GM19324 (cell line): ENCODE data around the gene NDE1.
"Not testable (repeated sequence)": the region's sequence is repeated elsewhere in the genome, so short reads cannot be mapped to it uniquely, and the experiment has no call there.

Experiments used
- ATAC-seq: cut with Tn5 transposase; IDR thresholded peaks from one replicate; pipeline ENCODE4 v1.9.1; 2021; ENCODE audit warnings: mild to moderate bottlenecking, moderate library complexity; ENCODE audit not compliant: unreplicated experiment, low FRiP score

The NDE1 gene

DNA sequence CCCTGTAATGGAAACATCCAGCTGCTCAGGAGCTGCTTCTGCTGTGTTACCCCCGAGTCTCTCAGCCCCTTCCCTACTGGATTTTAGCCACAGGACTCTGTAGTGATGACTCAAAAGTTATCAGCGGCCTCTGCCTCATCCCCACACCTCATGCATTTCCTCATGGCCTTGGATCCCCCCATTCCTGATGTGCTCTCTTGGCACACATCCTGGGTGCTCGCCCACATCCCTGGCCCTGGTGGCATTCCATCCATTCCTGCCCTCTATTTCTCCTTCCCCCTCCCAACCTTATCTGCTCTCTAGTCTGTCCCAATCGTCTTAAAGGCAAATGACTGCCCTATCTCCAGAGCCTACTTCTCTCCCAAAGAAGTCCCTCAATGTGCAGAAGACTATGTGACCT, 31.7 kb upstream of the NDE1 start:
- ATAC-seq = no peak

DNA sequence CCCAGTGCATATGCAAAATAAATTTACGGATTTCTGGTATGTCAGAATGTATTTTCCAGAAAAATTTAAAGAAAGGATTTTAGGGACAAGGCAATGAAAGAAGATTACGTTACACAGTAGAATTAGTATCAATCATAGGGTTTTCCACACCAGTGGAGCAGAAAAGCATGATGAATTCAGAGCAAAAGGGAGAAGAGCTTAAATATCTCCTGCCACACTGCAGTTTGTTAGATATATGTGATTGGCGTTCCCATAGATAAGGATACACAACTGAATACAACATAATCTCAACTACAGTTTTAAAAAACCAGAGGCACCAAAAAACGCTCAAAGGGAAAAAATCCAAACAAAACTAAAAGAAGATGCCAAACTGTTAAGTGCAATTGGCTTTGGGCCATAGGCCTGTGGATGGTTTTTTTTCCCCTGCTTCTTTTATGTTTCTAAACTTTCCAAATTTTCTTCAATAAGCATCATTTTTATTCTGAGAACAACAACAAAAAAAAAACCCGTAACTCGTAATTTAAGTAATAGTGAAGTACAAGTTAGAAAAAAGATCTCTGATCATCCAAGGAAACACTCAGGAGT, 29.3 kb upstream of the NDE1 start:
- ATAC-seq = no peak

DNA sequence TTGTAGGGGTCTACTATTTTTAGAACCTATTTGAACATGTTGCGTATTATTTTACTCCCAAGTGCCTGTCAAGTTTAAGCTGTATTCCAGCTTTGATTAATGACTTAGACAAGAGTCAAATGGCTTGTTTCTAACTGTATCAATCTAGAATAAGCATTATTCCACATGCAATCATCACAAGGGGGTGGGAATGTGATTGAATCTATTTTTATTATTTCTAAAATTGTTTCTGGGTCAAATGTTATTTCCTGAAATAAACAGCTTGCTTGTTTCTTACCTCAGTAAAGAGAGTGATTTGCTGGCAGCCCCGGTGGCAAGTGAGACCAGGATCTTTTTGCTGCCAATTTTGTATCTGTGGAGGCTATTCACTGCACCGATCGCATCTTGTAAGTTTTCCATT, 28.6 kb upstream of the NDE1 start:
- no peak for ATAC-seq

DNA sequence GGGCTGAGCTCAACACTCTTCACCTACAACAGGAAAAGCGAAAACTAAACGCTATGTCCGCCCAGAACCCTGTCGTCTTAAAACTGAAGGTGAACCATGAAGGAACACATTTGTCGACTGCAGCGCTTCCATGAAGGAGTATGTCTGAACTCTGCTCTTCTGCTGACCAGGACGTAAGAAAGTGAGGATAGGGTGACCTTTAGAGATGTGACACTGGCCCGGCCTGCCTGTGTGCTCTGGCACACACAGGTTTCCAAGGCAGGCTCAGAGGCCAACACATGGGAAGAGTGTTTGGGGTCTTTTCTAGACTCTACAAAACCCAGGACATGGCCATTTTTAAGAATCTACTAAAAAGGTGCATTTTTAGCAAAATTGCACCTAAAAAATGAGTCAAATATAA, 28.2 kb upstream of the NDE1 start:
- ATAC-seq = no peak

DNA sequence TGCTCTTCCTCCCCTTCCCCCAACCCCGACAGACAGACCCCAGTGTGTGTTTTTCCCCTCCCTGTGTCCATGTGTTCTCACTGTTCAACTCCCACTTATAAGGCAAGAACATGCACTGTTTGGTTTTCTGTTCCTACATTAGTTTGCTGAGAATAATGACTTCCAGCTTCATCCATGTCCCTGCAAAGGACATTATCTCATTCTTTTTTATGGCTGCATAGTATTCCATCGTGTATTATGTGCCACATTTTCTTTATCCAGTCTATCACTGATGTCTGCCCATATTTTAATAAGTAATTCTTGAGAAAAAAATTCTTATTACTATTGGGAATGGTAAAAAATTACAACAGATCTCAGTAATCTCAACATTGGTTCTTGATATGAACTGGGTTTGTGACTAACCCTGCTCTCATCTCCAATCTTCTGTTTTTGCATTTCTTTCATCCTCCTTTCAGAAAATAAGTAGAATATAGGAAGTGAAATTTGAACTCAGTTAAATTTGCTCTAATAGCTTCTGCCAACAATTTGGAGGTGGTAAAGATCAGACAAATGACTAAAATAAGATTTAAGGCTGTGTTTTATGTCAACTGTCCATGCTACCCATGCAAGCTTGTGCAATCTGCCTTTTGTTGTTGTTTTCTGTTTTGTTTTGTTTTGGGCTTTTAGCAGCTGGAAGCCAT, 18.2 kb upstream of the NDE1 start:
- no peak for ATAC-seq

DNA sequence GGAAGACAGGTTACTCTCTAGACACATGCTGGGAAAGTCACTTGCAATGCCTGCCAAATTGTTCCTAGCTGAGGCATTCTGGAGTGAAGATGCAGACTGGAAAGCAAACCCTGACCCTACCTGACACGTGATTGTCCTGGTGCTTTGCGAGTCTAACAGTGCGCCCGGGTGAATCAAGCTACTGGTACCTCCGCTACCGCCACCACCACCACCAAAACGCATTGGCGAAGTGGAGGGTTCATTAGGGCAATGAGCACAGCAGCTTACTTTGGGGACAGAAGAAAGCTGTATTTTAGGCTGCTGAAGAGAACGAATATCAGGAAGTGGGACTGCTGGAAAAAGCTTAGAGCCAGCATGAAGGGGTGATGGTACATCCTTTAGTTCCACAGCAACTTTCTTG, 14.1 kb upstream of the NDE1 start:
- no peak for ATAC-seq

DNA sequence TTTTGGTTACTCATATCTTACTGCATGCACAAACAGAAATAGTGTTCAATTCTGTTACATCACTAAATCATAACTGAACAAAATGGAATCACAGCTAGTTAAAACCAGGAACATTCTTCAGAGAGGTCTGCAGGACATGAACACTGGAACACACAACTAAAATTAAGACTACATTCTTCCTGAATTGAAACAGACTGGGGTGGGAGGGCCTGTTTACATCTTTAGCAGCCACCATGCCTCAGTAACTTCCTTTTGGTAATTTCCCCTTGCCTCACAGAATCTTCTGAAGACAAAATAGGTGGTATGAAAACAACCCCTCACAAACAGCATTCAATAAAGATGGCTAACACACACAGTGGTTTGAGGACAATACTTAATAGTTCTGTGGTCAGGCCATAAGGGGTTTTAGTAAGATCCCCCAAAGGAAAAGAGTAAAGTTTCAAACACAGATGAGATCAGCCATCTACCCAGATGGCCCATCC, 13.6 kb upstream of the NDE1 start:
- no peak for ATAC-seq

DNA sequence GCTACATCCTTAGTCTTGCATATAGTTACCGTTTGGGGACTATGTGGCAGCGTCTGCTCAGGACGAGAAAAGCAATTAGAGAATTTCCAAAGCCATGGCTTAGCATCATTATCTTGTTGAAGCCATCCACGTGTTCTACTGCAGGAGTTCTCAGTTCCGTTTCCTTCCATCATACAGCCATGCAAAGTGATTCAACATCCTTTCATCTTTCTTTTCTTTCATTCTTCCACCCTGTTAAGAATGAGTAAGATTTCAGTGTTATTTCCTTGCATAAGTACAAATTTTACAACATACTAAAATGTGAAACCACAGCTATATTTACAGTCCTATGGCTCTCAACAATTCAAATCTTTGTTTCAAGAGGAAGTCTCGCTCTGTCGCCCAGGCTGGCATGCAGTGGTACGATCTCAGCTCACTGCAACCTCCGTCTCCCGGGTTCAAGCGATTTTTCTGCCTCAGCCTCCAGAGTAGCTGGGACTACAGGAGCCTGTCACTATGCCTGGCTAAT, 10.9 kb upstream of the NDE1 start:
- no peak for ATAC-seq

DNA sequence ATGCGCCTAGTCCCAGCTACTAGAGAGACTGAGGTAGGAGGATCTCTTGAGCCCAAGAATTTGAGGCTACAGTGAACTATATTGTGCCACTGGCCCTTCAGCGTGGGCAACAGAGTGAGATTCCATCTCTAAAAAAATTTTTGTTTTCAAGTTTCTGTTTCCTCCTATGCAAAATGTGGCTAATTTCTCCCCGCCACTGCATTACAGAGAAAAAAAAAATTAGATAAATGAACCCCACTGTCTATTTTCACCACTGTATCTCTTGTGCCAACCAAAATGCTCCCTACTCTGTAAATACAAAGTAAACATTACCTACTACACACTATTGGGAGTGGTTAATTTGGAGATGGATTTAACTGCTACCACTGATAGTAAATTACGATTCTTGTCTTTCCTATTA, 9.1 kb upstream of the NDE1 start:
- no peak for ATAC-seq

DNA sequence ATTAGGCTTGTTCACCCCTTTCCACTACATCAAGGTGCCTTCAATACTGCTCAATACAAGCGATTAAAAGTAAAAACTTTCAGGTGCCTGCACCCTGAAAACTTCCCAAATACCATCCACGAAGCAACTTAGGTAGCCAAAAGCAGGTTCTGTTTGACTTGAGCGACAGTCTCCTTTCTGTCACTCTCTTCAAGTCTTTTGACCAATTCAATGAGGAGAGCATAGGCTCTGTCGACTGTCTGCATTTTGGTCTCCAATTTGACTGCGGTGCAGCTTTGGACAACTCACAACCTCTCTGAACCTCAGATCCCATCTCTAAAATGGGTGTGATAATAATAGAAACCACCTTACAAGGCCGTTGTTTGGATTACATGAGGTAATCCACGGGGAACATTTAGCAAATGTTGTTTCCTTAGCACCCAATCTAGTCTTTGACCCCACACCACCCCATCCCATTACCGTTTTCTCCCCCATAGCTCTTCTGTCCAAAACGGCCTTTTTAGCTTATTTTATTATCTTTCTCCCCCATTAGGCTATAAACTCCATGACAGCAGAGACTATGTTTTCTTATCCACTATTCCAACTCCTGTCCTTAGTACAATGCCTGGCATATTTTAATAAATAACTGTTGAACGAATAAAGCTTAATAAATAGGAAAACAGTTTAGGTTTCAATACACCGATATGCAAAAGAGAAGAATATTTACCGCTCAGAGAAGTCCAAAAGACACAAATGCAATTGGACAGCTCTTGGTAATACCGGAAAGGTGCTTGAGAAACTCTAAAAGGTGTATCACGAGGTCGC, 8.1 kb upstream of the NDE1 start:
- ATAC-seq = no peak

DNA sequence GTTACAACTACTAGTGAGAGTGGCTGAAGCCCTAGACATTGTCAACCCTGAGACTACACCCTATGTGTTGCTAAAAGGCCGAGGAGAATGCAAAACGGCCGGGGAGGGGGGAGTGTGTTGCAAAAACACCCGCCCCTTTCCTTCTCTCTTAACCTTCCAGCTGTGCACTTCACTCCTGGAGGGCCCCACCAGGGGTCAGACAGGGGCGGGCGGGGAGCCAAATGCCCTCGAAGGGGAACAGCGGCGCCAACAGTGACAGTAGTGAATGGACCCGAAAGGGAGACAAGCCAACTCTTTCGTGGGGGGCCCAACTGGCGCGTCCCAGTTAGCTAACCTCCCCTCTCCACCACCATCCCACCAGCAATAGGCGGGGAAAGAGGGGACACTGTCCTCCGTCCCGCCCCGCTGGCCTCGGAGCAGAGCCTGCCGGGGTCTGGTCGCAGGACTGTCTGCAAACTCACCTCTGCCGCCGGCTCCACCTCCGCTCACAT, 7.4 kb upstream of the NDE1 start:
- peak; percentile 63 for ATAC-seq

DNA sequence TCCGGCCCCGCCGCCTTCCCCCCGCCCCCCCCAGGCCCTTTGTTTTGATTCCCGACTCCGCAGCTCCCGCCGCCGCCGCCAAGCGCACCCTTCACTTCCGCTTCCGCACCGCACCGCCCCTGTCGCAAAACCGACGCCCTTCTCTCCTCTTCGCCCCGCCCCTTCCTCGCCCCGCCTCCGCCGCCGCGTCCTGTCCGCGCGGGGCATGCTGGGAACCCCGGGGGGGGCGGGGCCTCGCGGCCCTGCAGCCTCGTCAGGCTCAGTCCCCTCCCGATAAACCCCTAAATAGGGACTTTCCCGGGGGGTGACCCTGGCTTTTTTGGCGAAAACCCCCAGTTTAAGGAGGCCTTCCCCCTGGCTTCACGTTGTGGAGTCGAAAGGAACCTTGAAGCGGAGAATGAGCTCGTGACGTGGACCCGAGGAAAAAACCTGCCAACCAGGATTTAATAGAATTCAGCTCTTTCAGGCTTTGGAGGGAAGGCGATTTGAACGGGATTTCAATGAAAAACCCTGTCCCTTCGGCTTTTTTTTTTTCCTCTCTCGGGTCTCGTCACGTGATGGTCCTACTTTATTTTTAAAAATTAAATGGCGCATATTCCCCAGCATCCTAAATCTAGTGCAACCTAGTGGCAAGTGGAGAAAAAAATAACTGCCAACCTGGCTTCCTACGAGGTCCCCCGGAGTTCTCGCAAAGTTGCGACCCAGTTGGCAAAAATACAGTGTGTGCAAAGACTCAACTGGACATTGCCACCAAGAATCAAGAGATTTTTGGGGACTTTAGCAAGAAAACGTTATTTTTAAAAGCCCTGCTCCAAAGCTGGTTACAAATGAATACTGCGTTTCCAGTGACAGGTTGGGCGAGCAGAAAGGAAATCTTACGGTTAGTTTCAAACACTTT, 6.7 kb upstream of the NDE1 start, which contains the start of gene MARF1:
Gene MARF1, minus strand, starts transcription at position 107 of the 898 bp plus-strand sequence. CDS start 3,921 bp downstream, outside the sequence.
- peak; percentile 68 for ATAC-seq

DNA sequence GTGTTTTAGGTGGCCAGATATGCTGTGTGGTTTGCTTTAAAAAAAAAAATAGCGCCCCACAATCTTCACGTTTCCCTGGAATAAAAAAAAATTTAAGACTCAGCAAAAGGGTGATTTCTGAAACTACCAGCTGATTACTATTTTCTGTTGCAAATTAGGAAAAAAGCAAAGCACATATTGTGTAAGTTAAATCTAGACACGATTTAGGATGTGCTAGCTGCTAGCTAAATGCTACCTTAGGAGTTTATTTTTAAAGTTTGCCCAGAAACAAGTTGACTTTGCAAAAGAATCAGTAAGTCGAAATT, 6.1 kb upstream of the NDE1 start:
- no peak for ATAC-seq

DNA sequence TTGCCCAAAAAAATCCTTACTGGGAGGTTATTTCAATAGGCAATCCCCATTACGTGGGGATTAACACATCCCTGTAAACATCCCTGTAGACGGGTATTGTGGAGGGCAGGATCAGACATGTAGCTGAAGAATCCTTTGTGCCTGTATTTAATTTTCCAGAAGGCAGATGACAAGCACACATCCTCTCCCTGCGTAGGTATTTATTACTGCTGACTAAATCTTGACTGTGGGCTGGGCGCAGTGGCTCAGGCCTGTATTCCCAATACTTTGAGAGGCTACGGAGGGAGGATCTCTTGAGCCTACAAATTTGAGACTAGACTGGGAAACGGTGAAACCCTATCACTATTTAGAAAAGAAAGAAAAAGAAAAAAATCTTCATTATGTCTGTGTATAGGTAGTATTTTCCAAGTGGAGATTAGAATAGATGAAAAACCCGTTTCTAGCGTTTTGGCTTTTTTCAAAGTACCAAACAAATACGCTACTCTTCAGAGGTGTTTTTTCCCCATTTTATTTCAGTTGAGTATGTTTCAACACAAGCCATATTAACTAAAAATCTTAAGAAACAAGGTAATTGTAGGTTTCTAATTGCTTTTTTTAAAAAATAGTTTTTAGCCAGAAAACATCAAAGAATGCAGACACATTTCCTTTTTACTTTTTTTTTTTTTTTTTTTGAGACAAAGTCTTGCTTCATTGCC, 5.6 kb upstream of the NDE1 start:
- ATAC-seq = no peak

DNA sequence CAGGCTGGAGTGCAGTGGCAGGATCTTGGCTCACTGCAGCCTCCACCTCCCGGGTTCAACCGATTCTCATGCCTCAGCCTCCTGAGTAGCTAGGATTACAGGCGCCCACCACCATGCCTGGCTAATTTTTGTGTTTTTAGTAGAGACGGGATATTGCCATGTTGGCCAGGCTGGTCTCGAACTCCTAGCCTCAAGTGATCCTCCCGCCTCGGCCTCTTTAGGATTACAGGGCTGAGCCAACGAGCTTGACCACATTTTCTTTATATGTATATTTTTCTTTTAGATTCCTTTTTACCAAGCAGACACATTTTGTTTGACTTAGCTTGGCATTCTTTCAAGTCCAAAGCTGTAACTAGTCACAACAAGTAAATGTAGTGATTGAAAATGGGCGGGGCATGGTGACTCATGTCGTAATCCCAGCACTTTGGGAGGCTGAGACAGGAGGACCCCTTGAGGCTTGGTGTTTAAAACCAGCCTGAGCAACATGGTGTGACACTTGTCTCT, 5.0 kb upstream of the NDE1 start:
- not testable (repeated sequence) for ATAC-seq

DNA sequence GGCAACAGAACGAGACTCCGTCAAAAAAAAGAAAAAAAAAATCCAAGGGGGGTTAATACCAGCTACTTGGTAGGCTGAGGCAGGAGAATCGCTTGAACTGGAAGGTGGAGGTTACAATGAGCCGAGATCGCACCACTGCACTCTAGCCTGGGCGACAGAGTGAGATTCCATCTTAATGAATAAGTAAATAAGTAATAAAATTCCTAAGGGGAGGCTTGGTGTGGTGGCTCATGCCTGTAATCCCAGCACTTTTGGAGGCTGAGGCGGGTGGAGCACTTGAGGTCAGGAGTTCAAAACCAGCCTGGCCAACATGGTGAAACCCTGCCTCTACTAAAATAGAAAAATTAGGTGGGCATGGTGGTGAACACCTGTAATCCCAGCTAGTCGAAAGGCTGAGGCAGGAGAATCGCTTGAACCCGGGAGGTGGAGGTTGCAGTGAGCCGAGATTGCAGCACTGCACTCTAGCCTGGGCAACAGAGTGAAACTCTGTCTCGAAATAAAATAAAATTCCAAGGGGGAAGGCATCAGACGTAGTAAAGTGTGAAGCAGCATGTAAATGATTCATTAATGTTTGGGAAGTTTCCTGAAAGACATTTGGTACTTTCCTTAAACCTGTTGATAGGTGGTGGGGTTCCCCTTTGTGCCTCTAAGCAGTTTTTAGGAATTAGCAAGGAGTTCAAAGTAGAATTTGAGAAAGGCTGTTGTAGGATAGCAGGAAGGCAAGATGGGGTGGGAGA, 3.3 kb upstream of the NDE1 start:
- not testable (repeated sequence) for ATAC-seq

DNA sequence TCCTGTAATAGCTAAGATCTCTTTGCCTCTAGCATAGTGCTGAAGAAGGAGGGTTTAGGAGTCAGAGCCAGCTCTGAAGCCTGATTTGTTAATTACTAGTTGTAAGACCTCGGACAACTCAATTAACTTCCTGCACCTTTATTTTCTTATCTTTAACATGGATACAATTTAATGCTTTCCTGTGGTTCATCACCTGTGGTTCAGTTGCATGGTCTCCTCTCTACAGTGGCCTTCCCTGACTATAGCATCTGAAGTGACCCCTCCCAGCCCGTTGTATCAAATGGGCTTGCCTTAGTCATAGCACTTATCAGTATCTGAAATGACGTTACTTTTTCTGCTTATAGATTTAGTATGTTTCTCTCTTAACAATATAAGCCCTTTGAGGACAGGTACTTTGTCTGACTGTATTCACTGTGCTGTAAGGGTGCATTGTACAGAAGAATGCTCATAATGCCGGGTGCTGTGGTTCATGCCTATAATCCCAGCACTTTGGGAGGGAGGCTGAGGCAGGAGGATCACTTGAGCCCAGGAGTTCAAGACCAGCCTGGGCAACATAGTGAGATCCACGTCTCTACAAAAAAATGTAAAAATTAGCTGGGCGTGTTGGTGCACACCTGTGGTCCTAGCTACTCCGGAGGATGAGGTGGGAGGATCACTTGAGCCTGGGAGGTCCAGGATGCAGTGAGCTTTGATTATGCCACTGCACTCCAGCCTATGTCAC, 2.6 kb upstream of the NDE1 start:
- ATAC-seq = no peak

DNA sequence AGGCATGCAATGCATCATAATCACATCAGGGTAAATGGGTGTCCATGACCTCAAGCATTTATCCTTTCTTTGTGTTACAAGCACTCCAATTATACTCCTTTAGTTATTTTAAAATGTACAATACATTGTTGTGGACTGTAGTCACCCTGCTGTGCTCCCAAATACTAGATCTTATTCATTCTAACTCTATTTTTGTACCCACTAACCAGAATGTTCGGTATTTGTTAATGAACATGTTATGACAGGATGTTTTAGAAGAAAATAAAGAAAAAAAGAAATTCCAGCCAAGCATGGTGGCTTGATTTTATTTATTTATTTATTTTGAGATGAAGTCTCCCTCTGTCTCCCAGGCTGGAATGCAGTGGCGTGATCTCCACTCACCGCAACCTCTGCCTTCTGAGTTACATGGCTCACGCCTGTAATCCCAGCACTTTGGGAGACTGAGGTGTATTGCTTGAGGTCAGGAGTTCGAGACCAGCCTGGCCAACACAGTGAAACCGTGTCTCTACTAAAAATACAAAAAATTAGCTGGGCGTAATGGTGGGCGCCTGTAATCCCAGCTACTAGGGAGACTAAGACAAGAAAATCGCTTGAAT, 1.8 kb upstream of the NDE1 start:
- no peak for ATAC-seq
